ENCODE results near the gene CYSLTR2. TPM values are rescaled to one million over a fixed set of nuclear protein-coding genes. Genes with fewer than 3 reads are reported as not detected.

Gene CYSLTR2
- total and polyA plus RNA-seq, 2 of the 8 experiments (the other 6 are each of a cell fraction or from before 2014, with no cell fraction given), result not detected

- Histone ChIP-seq H3K18ac (ENCODE audit: extremely low read depth, low read length) (no peak overlapping the region), H2BK5ac (ENCODE audit: low read depth, low read length) (no peak overlapping the region), H3K4me2 (ENCODE audit: insufficient read depth in 1 of 2, low read depth in 2 of 2, low read length in 2 of 2) (no peak overlapping the region), H2BK120ac (replicated peaks; ENCODE audit: low read depth, low read length) (no peak overlapping the region), H3K23me2 (ENCODE audit: low read depth, low read length) (no peaks in the 10 kb centered on the region), H4K5ac (ENCODE audit: insufficient read length, low read depth, low read length) (no peak overlapping the region), H2BK20ac (ENCODE audit: low read length) (no peak overlapping the region), H3K23ac (ENCODE audit: insufficient read length) (no peak overlapping the region), H2BK12ac (ENCODE audit: low read depth, low read length) (no peak overlapping the region), H2AFZ (ENCODE audit: low read length) (no peak overlapping the region), H3K27me3 (replicated peaks in 1 of 4; ENCODE audit: control insufficient read depth in 3 of 4, extremely low read depth in 1 of 4, insufficient read depth in 3 of 4, low read length in 3 of 4) (no peaks in the 10 kb centered on the region), H3K79me1 (ENCODE audit: low read depth, low read length) (no peaks in the 10 kb centered on the region), H2AK5ac (ENCODE audit: low read depth, low read length) (no peak overlapping the region), H3K36me3 (ENCODE audit: control insufficient read depth in 2 of 4, insufficient read depth in 4 of 4, low read length in 3 of 4) (no peaks in the 10 kb centered on the region; a peak in 1 of 8 replicates), H3K9me3 (ENCODE audit: insufficient read depth in 2 of 2, low read depth in 1 of 2, low read length in 1 of 2) (peaks cover 12 to 21% of the 10 kb centered on the region in 2 experiments; a peak in 3 of 4 replicates), H3K4me3 (ENCODE audit: extremely low read depth in 1 of 4, insufficient read depth in 2 of 4, low read depth in 3 of 4, low read length in 4 of 4) (no peak overlapping the region), H3K14ac (ENCODE audit: insufficient read length) (no peak overlapping the region), H3K56ac (replicated peaks; ENCODE audit: insufficient read length, low read depth, low read length) (no peak overlapping the region), H3K79me2 (ENCODE audit: control insufficient read depth in 1 of 2, insufficient read depth in 2 of 2, low read length in 2 of 2) (no peaks in the 10 kb centered on the region), H4K20me1 (replicated peaks in 1 of 2; ENCODE audit: control insufficient read depth in 1 of 2, insufficient read depth in 2 of 2, low read length in 2 of 2) (no peaks in the 10 kb centered on the region), H3K27ac (ENCODE audit: low read depth, low read length) (no peak overlapping the region), H3K4ac (replicated peaks; ENCODE audit: insufficient read length, low read depth, low read length) (no peak overlapping the region), H4K91ac (replicated peaks; ENCODE audit: insufficient read length, low read length) (no peak overlapping the region), H2BK15ac (ENCODE audit: low read length) (no peak overlapping the region), H3K9ac (replicated peaks in 1 of 4; ENCODE audit: extremely low read depth in 1 of 4, low read depth in 3 of 4, low read length in 3 of 4) (no peak overlapping the region), H4K8ac (ENCODE audit: extremely low read depth, insufficient read depth, low read length) (no peak overlapping the region), H3K4me1 (replicated peaks in 1 of 4; ENCODE audit: control insufficient read depth in 3 of 4, insufficient read depth in 4 of 4, low read length in 3 of 4) (no peaks in the 10 kb centered on the region)
- DNase-seq (ENCODE audit: low read depth in 1 of 2, low spot score in 2 of 2) (no peak), FAIRE-seq (no peak)
- WGBS, 2 experiments (ENCODE audit: extremely low coverage in 1 of 2, insufficient coverage in 1 of 2, insufficient read length in 1 of 2, insufficient replicate concordance in 2 of 2, low coverage in 1 of 2, low lambda C conversion rate in 2 of 2, missing lambda C conversion rate in 1 of 2), result 91% methylated on average over 3 of the region's 3 CpGs; no CpG with 5 or more reads in 1 of the 2 experiments
- TF ChIP-seq TAF1 (IDR thresholded peaks at IDR 0.05; ENCODE audit: low read depth, low read length), result no peak
- TF ChIP-seq SIN3A (conservative IDR thresholded peaks at IDR 0.05 in 1 of 2, IDR thresholded peaks at IDR 0.05 in 1 of 2; ENCODE audit: low read depth in 1 of 2, low read length in 2 of 2), result no peak
- no peak for TF ChIP-seq FOSL1 (IDR thresholded peaks at IDR 0.05; ENCODE audit: insufficient read depth, low read depth, low read length)
- no peak for TF ChIP-seq E2F6 (IDR thresholded peaks at IDR 0.05)
- TF ChIP-seq TAF7 (optimal IDR thresholded peaks at IDR 0.05; ENCODE audit: borderline replicate concordance, low read depth, low read length), result no peak
- no peak for TF ChIP-seq RXRA (IDR thresholded peaks at IDR 0.05; ENCODE audit: insufficient read depth, low read depth, low read length)
- TF ChIP-seq ASH2L (IDR thresholded peaks at IDR 0.05; ENCODE audit: low read length), result no peak
- POLR2A ChIA-PET (ENCODE audit: partially characterized antibody), result no interaction called here
- CTCF ChIA-PET (ENCODE audit: partially characterized antibody), result no interaction called here
Measured at GRCh38 chr13:48618937-48619336, 34.8 kb upstream of the CYSLTR2 start.
